Glomerular endothelial cell (primary cell): ENCODE data around the gene NT5DC1. TPM values are rescaled to one million over a fixed set of nuclear protein-coding genes. Genes with fewer than 3 reads are reported as not detected.

Experiments used
- DNase-seq: peaks from one replicate; pipeline ENCODE4 v3.0.0-alpha.2; 2011; ENCODE audit warnings: low read depth, low spot score; ENCODE audit errors: extremely low read depth
- total RNA-seq: library from RNA; depleted of rRNA; stranded (reverse); fragments of >200 nt; gene quantifications from 2 replicates; pipeline ENCODE4 v1.2.3, GENCODE V29; 2015

NT5DC1 gene
- total RNA-seq, 1 donor from 2014 or later: 6.2 TPM

DNA sequence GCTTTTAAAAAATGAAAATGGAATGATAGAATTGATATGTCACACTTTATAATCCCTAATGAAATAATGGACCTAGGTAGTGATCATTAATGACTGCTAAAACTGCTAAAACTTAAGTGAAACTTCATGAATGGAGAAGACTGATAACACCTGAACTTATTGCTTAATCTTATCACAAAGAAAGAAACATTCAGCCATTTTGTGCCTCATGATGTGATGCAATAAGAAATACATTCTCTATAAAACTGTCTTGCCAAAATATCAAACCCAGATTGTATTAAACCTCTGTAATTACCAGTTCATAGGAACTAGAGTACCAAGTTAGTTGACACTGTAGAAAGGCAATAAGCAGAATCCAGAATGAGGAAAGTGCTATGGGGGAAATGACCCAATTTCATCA, 79.7 kb downstream of the NT5DC1 start:
- DNase-seq: no peak

DNA sequence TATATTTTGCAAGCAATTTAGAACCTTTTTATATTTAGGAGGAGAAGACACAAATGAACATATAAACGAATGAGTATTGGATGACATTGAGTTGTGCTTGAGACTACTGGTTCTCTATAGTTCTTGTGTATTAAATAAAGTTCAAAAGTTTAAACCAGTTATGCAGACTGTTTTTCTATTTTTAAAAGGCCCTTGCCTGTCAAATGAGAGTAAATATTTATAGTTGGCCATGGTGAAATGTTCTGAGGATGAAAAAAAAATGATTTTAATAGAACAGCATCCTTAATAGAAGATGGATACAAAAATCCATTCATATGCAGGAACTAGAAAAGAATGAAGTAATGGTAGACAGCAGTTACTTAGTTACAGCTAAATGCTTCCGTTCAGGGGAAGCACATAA, 88.8 kb downstream of the NT5DC1 start:
- no peak for DNase-seq

DNA sequence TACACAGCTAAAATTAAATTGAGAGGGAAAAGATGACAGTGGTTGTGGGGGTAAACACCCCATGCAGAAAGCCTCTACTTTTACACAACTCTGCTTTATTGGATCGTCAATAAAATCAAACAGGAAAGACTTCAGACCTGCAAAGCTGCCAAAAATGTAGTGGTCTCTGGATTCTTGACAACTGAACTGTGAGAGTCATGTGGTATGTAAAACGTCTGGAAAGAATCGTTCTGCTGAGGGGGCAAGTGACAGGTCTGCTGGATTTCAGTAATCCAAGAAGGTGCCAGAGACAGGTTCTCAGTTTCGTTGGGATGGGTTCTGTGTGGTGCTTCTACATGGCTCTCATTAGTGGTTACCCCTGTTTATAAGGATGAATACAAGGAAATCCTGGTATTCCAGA, 89.9 kb downstream of the NT5DC1 start:
- DNase-seq: no peak

DNA sequence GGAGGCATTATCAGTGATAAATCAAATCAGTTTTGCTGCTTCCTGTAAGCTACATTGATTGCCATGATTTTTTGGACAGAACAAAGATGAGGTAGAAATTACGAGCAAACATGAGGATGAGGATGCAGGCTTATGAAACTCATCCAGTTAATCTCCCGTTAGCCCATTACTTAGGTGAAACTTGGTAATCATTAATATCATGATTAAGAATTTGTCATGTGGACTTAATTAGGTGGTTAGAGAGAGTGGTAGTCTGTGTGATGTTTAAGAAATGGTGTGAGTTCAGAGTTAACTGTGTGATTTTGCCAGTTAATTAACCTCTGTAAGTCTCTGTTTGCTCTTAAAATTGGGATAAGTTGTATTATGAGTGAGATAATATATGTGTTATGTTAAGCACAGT, 91.2 kb downstream of the NT5DC1 start:
- DNase-seq: no peak

DNA sequence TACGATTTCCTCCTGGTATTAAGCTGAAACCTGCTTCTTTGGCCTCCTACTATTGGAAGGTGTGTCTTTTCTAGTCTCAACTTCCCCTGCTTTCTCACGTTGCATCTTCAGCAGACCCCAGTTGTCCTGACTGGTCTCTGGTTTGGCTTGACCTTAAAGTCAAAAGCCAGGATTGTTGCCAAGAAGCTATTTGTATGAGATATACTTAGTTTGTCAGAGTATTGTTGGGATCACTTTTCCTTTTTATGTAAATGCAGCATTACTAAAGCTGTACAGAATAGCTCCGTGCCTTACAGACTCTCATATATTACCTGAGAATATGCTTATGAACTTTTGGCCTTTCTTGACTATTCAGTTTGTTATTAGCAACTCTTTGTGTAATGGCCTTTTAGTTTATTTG, 92.1 kb downstream of the NT5DC1 start:
- no peak for DNase-seq

DNA sequence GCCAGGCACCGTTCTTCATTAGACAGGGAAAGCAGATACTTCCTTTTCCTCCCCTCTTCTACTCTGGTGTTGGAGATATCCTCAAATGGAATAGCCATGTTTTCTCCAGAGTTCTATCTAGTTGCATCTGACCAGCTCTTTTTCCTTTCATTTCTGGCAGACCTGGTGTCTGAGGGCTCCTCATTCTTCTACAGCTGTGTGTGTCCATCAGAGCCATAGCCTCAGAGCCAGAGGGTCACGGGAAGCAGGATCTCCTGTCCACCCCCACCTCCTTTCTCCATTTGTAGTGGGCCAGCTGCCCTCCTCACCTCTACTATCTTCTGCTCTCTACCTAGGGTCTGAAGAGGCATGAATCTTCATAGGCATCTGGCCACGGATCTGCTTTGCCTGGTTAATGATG, 96.2 kb downstream of the NT5DC1 start:
- no peak for DNase-seq

DNA sequence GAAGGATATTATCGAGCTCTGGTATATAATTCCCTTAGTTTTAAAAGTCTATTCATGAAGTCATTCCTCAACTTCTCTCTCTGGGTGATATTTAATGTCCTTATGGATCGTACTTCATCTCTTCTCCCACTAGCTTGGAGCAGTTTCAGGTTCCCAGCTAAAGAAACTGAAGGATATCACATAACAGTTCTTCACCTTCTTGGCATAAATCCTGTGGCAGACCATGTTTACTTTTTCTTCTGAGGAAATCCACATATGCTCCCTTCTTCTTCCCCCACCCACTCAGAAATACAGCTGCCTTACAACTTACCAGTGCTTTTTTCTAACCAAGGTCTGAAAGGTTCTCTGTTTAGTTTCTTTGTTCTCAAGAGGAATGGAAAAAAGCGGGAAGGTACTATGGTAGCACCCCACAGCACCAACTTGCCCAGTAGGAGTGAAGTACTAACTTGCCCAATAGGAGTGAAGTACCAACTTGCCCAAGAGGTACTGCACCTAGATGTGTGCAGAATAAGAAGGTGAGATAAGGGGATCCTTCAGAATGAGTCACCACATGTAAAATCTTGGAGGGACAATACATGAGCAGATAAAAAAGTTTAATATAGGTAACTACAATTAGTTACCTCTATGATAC, 100.1 kb downstream of the NT5DC1 start:
- no peak for DNase-seq

DNA sequence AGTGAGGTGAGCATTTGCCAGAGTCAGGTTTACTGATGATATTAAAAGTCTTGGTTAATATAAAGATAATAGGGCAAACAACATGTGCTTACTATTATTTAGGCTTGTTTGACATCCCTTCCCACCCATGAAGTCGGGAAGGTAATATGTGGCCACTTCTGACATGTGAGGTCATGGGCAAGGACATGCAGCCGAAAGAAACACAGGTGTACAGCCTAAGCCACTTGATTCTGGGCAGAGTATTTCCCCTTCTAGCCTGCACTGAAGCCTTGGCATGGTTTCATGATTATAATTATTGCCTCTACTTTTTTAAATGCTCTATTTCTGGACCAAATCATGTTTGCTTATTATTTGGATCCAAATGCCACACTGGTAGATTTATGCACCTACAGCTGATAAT, 100.9 kb downstream of the NT5DC1 start:
- no peak for DNase-seq

DNA sequence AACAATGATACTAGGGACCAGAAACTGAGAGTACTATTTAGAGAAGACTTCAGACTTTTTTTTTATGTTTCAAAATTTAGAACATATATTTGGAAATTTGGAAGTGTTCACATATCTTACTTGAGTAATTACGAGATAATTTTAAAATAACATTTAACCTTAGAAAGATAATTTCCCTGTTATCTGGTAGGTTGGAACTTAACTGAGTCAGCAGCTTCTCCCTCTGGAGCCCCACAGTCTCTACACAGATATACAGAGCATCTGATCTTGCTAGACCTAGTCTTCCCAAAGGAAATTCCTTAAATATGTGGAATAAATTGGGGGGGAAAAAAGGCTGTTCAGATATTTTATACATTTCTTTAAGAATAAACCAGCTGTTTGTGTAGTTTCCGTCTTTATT, 104.6 kb downstream of the NT5DC1 start:
- DNase-seq: no peak

DNA sequence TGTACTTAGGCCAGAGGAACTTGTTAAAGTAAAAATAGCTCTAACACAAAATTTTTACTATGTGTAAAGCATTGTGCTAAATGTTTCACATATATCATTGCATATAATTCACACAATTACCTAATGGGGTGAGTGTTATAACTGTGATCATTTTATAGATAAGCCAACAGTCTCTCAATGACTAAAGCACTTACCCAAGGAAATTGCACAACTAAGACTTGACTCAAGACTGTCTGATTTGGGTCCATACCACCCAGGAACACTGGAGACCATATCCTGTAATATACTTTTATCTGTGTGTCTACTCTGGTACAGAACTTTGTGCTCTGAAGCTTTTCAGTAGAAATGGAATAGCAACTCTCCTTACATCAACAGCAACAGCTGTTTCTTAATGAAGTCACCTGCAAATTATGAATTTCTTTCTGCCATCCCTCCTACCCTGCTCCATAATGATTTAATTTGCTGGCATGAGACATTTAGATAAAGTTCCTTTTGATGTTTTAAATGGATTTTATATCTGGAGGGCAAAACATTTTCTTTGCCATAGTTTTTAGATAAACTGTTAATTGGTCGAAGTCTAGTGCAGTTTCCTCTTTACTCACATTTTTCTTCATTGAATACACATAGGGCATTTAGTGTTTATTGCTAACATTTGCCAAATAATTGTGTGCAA, 105.7 kb downstream of the NT5DC1 start:
- no peak for DNase-seq

DNA sequence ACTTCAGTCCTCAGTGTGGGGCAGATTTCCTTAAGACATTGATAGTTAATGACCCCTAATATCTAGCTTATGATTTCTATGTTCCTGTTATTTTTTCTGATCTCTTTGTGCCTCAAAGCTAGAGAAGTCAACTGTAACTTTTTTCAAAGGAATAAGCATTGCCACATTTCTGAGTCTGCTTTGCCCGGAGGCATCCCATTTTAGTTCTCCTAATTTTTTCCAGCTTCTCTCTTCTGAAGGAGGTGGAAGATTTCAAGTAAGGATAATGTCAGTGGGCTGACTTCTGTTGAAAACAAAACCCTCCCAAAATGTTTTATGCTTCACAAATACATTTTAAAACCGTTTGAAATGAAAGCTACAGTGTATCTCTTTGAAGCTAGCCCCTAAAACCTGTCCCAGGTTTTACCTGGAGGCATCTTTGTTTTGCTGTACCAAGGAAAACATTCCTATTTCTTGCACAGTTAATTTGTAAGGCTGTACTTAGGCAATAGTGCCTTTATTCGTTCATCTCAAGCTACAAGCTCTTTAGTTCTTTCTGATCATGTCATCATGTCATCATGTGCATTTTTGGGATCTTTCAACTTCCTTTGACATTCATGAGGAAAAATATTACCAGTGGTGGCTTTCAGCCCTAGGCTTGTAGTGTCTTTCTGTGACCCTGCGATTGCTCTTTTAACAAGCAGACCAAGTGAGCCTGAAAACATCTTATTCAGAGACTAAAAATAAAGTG, 107.6 kb downstream of the NT5DC1 start:
- DNase-seq: no peak

DNA sequence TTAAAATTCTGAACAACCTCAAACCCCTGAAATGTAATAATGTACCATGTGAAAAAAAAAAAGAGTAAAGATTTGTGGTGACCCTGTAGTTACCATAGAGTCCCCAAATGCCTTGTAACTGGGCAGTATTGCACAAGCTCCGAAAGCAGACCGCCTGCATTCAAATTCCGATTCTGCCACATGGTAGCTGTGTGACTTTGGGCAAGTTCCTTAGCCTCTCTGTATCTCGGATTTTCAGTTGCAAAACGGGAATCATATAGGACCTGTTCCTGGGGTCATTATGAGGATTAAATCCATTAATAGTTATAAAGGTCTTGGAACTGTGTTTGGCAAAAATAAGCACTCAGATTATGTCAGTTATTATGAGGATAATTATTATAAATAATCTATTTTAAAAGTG, 109.7 kb downstream of the NT5DC1 start:
- no peak for DNase-seq

DNA sequence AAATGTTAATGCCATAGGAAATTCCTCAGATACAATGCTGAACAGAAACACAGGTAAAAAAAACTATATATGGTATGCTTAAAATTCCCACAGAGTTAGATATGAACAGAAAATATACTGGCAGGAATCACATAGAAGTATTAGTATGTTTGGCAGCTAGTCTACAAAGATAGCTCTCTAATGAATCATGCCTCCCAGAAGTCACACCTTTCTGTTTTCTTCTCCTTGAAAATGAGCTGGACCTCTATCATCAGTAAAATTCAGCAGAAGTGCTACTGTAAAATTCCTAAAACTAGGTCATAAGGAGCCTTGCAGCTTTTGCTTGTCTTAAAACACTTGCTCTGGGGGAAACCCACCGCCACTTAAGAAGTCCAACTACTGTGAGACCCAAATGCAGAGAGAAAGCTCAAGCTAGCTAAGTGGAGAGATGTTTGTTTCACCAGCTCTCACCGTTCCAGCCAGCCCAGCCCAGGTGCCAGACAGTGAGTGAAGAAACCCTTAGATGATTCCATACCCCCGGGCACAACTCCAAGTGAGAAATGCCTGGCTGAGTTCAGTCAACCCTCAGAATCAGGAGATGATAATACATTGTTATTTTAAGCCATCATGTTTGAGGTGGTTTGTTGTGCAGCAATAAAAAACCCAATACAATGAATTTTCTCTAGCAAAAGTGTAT, 110.2 kb downstream of the NT5DC1 start:
- DNase-seq: no peak

DNA sequence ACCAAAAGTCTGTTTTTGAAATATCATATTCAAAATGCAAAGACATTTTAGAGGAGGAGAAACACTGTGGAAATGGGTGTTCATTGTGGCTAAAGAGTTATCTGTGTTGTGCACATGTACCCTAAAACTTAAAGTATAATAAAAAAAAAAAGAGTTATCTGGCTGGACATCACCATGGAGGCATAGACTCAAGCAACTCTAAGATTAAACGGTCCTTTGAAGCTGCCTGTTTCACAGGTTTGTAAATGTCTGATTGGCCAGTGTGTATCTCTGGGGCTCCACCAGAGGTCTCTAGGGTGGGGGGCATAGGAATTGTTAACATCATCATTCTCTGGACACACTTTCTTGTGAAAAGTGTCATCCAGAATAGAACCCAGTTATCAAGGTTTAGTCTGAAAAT, 114.0 kb downstream of the NT5DC1 start:
- DNase-seq: no peak

DNA sequence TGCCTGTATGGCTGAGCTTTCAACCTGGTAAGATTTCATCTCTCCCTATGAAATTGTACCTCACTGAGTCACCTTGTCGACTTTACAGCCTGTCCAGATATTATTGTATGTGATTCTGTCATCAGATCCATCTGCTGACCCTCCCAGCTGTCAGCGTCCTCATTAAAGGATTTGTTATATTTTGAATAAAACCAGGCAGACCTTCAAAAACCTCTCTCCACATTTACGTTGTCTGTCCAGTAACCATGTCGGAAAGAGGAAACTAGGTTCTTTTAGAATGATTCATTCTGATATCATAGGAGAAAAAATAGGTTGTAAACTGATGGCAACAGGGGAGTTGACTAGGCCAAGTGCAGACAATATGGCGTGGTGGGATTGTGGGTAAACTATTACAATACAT, 114.8 kb downstream of the NT5DC1 start:
- no peak for DNase-seq

DNA sequence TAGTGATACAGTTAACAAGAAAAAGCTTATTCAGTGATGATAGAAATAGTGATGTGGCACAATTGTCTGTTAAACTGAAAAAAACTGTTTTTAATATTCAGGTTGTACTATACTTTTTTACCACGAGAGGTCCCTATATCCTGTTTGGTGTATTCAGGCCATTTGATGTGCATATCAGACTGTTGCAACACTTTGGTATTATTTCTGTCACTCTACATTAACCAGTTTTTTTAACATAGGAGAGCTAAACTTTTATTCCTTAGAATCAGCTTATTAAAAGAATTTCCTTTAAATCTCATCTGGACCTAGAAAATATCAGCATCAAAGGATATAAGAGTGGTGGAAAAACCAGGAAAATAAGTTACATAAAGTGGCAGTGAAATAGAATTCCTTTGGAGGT, 116.4 kb downstream of the NT5DC1 start:
- no peak for DNase-seq

DNA sequence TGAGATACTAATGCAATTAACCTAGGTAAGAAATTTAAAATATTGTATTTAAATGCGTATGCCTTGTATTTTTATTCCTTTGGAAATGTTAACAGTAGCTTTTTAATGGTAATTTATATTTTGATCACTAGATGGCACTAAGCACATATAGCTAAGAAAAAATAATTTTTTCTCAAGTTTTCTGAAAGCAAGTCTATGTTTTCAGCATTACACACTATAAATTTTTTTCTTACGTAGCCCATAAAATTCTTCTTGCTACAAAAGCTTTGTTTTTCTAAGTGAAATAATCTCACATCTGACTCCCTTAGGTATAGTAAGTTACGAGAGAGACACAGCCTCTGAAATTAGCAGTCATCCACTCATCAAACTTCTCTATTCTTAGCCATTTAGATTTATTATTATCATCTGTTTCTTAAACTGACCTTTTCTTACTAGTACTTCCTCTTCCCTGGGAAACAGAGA, 117.5 kb downstream of the NT5DC1 start:
- no peak for DNase-seq

DNA sequence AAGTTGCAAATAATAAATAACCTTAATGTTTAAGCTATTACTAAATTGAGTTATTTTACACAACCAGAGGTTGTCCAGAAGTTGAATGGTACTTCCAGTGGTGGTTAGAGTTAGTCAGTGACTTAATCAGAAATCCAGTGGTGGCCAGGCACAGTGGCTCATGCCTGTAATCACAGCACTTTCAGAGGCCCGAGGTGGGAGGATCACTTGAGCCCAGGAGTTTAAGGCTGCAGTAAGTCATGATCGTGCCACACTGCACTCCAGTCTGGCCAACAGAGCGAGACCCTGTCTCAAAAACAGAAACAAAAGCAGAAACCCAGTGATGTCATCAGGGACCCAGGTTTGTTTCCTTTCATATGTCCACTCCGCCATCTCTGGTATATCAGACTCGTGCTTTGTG, 118.2 kb downstream of the NT5DC1 start:
- no peak for DNase-seq

DNA sequence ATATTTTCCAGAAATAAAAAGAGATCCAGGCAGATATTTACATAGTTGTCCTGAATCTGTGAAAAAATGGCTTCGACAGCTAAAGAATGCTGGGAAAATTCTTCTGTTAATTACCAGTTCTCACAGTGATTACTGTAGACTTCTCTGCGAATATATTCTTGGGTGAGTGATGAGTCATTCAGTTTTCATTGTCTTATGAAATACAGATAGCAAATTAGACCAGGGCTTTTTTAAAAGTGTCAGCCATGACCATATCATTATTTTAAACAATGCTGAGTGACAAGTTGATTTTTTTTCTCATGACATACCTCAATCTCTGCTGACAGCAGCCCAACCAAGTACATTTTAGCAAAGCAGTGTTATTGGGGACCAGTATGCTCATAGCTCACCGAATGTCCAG, 120.4 kb downstream of the NT5DC1 start:
- DNase-seq: no peak

DNA sequence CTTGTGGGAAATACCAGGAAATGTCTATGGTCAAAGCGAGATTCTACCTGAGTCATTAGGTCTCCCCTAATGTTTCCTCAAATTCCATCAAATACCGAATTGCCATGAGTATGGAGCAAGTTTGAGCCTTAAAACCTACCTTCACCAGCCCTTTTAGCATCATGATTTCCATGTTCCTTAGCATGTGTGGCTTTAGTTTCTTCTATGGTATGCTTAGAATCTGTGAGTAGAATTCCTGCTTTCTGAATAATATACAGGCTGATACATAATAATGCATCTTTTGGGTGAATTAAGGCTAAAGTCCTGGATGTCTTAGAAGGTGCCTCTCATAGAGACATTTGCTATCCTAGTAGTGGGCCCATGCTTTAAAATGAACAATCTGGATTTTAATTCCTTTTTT, 121.3 kb downstream of the NT5DC1 start:
- DNase-seq: no peak

DNA sequence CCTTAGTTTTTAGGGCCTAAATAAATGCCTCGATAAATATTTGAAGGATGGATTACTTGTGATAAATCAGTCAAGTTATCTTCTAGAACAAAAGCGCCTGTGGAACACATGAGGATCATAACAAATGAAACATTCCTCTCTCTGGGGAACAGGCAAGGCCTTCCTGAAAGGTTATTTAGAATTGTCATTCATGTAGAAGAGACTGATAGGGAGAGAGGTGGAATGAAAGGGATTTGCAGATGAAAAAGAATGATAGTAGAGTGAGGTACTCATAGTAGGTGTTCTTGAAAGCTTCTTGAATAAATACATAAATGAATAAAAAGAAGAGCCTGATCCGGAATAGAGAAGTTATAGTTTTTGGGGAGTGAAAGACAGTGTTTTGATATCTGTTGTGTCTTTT, 122.7 kb downstream of the NT5DC1 start:
- no peak for DNase-seq
